Stimulated activated CD4-positive, alpha-beta T cell treated with anti-CD3 and anti-CD28 coated beads, TNF-alpha, amount 100 ng/mL, for 24 hours (primary cell): ENCODE data around the gene NFIB.

Experiments used
- DNase-seq, 3 experiments: peaks; one replicate each; pipeline ENCODE4 v3.0.0-alpha.2; 2020; ENCODE audit warnings: low read depth in 3 of 3

NFIB gene

GRCh38 chr9:14188538-14188937, 125.4 kb downstream of the NFIB start:
- DNase-seq = no peak

DNA sequence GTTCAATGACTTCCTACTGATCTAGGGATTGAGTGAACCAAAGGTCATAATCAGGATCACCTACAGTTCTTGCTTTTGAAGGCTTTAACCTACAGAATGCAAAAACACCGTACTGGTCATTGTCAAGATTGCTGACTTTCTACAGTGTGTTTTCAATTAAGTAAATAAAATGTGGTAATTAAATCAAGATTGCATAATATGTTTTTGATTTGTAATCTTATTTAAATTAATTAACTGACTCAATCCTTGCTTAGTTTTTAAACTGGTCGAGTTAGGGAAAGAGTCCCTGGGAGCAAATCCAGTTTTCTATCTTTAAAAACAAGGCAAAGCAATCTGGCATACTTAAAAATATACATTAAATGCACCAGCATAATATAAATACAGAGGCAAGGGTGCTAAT, 125.9 kb downstream of the NFIB start:
- DNase-seq = no peak

GRCh38 chr9:14186096-14186495, 127.8 kb downstream of the NFIB start:
- DNase-seq = no peak

- DNase-seq = no peak
Observed at GRCh38 chr9:14185016-14185415, 128.9 kb downstream of the NFIB start.

DNA sequence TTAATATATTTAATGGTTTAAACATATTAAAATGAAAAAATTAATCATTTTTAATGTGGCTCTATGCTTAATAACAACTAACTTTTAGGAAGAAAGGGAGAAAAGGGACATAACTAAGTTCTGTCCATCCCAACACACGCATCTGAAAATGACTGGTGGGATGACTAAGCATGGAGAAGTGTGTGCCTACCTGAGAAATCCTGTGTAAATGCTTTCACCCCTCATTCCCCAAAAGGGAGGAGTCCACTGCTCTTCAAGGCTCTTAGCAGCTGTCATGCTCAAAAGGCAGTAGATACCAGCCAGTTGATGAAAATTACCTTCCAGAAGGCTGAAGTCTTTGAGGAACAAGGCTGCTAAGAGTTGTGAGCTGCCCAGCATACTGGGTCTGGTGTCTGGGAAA, 130.9 kb downstream of the NFIB start:
- DNase-seq = no peak

- no peak for DNase-seq
Observed at GRCh38 chr9:14180960-14181537, 132.9 kb downstream of the NFIB start.

- DNase-seq = no peak
Observed at GRCh38 chr9:14180093-14180959, 133.6 kb downstream of the NFIB start.

DNA sequence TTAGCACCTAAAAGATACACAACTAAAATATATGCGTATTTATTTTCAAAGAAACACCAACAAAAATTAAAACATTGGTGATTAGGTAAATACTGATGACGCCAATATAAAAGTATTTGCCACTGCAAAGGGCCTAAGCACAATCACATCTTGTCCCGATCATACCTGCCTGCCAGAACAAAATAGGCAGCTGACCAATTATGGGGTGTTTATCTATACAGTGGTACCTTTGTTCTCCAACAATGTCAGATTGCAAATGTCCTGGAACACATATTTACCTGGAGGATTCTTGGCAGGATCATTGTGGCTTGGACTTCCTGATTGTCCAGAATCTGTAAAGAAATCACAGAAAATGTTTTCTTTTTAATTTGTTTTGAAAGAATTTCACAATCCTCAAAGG, 134.5 kb downstream of the NFIB start:
- DNase-seq = no peak

GRCh38 chr9:14175778-14176177, 138.2 kb downstream of the NFIB start:
- DNase-seq = no peak

DNA sequence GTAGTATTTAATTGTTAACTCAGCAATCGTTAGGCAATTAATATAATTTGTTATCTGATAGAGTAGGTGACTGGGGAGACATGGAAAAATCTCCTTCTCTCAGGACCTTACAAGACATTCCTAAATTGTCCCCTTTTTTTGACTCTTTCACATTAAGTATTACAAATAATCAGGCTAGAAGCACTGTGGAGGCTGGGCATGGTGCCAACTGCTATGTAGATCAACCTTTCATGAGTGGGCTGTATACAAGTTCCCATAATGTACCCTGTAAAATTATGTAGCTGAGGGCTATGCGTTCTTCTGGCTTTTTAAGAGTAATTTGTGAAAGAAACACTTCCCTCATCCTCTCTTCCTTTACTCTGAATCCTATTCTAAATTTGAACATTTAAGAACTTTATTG, 140.2 kb downstream of the NFIB start:
- DNase-seq = no peak

GRCh38 chr9:14170973-14171596, 142.9 kb downstream of the NFIB start:
- no peak for DNase-seq

- DNase-seq = no peak
Observed at GRCh38 chr9:14170392-14170931, 143.5 kb downstream of the NFIB start.

GRCh38 chr9:14168381-14168780, 145.6 kb downstream of the NFIB start:
- DNase-seq = no peak

DNA sequence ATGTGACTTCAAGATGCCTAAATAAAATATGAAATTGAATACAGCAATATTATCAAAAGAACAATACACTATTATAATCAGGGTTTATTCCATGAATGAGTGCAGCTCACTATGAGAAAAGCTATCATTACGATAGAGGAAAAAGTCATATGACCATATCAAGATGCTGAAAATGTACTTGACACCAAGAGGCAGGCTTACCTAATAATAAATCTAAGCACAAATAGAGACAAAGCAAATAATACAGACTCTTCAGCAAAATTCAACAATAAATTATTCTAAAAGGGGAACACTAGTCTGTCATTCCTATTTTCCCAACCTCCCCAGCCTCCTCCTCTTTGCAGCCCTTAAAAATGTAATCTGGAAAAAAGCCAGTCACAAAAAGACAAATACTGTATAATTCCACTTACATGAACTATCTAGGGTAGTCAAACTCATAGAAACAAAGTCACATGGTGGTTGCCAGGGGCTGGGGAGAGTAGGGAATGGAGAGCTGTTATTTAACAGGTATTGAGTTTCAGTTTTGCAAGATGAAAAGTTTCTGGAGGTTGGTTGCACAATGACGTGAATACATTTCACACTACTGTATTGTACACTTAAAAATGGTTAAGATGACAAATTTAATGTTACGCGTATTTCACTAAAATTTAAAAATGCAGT, 148.4 kb downstream of the NFIB start:
- DNase-seq = no peak

- DNase-seq = no peak
Observed at GRCh38 chr9:14164908-14165307, 149.0 kb downstream of the NFIB start.

DNA sequence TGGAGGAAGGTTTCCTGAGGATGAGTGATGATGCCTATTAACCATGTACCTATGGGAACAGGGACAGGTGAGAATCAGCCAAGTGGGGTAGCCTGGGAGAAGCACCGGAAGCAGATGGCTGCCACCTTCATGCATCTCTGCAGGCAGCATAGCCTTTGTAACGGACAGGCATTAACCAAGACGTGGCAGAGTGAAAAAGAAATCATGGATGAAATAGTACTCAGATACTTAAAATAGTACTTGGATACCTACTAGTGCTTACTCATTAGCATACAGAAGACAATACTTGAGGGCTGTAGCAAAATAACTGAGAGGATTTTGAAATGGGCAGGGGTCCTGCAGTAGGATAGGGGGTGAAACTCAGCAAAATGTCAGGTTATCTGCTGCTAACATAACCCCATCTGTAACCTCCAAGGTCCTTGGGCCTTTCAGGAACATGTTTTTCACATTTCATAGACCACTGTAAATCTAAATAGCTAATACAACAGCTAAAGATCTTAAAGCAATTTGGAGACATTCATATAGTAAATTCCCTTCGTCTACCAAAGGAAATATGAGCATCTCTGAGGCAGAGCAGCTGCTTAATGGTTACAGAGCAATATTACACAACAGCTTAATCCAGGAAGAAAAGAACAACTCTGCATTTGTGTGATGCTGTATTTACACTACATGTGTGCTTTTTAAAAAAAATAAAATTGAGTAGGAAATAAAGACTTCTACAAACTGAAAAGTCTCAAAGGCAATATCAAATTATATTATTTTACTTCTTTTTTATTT, 154.3 kb downstream of the NFIB start:
- no peak for DNase-seq

DNA sequence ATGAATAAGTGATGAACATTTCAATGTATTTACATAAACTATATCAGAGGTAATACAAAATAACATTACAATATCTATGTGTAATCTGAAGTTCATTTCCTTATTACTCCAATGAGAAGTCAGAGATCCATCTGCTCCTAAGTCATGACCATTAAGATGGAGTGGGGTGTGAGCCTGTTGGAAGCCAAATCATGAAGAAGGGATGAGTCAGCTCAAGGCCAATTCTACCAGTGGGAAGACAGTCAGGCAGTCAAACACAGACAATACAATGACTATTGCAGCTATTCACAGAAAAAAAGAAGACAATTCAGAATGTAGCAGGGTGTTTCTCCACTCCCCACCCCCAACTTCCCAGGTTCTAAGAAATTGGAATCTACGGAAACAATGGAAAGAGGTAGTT, 155.0 kb downstream of the NFIB start:
- no peak for DNase-seq

GRCh38 chr9:14158136-14158813, 155.7 kb downstream of the NFIB start:
- no peak for DNase-seq

DNA sequence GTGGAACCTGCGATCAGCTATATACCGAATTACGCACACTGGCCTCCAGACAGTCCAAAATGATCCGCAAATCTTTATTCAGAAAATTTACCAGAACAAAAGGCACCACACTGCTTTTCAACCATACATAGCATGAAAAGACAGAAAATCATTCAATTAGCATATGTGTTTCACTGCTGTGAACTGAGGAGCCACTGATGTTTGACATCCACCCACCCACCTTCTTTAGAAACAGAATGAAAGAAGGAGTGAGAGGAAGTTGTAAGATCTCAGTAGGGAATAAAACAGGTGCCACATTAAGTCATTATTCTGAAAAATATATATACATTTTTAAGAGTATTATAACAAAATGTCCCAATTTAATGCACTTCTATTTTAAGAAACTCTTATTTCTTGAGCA, 156.8 kb downstream of the NFIB start:
- no peak for DNase-seq

DNA sequence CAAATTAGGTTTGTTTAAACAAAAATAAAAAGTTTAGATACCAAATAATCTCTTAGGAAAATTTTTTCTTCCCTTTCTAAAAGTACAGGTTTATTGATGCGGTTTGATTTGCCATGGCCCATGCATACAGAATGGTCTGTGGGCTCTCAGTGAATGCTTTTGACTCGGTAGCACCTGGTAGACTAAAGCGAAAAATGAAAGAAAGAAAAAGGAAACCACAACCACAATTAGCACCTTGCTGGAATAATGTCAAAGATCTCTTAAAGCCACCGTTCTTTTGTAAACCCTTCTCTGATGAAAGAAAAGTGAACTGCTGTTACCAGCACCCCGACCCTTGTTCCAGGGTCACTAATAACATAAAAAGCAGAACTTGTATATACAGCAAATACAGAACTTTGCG, 157.9 kb downstream of the NFIB start:
- no peak for DNase-seq

DNA sequence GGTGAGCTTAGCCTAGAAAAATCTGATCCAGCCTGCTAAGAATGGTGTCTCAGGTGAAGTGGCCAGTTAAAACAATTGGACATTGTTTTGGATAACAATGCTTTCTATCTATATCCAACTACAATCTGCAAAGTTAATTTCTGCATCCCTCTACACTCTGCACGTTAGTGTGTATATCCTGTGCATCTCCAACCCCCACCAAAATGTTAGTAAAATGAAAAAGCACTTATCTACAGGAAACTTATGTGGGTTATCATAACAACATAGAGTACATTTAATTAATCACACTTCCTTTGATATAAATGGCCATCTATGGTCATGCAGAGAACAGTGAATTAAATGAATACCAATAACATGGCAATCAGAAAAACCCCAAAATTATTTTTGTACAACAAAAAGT, 158.7 kb downstream of the NFIB start:
- DNase-seq = no peak
